IMR-90 (cell line): ENCODE measurements around the gene CPNE6. TPM values are rescaled to one million over a fixed set of nuclear protein-coding genes. Genes with fewer than 3 reads are reported as not detected.

Experiments
- ATAC-seq: fragments of 200-7000 bp; cut with Tn5 transposase; 2 replicates; pipeline ENCODE4 v1.9.1; 2020; ENCODE audit warnings: low read depth, mild to moderate bottlenecking, moderate library complexity
- BruUV-seq: library from RNA; stranded (reverse); fragments of 400-500 nt; replicated peaks from 2 replicates; lab custom pipeline; 2021; lab: Mats Ljungman, UMichigan
- CTCF ChIA-PET: fragments of 300-600 bp; formaldehyde crosslinking; extraction: SDS; loops from one replicate; lab custom pipeline; 2021; ENCODE audit warnings: antibody characterized with exemption; lab: Yijun Ruan, JAX
- POLR2A ChIA-PET: fragments of 300-600 bp; sonication (Branson Sonifier 250); formaldehyde crosslinking; loops from one replicate; lab custom pipeline; 2022; ENCODE audit warnings: antibody characterized with exemption; ENCODE audit not compliant: unreplicated experiment; lab: Charles Lee
- DNase-seq: peaks from one replicate; pipeline ENCODE4 v3.0.0; 2013
- H2AFZ ChIP-seq: replicated peaks from 2 replicates; pipeline ENCODE3; 2013; ENCODE audit warnings: low read length, mild to moderate bottlenecking; ENCODE audit not compliant: poor library complexity
- H2AK5ac ChIP-seq: 2 replicates; pipeline ENCODE4 v1.6.1; 2013; ENCODE audit warnings: low read depth, low read length, inconsistent platforms
- H2AK9ac ChIP-seq: replicated peaks from 2 replicates; pipeline ENCODE3; 2013; ENCODE audit warnings: mild to moderate bottlenecking, low read depth, low read length, moderate library complexity; ENCODE audit not compliant: poor library complexity
- H2BK120ac ChIP-seq: 2 replicates; pipeline ENCODE4 v1.6.1; 2013; ENCODE audit warnings: low read depth, low read length, inconsistent platforms
- H2BK15ac ChIP-seq: 3 replicates; pipeline ENCODE4 v1.6.1; 2013; ENCODE audit warnings: low read depth, low read length, inconsistent platforms
- H2BK20ac ChIP-seq: 2 replicates; pipeline ENCODE4 v1.6.1; 2013; ENCODE audit warnings: low read depth, mild to moderate bottlenecking, inconsistent platforms, low read length, moderate library complexity
- H2BK5ac ChIP-seq: 2 replicates; pipeline ENCODE4 v1.6.1; 2013; ENCODE audit warnings: mild to moderate bottlenecking, low read depth, low read length, inconsistent platforms; ENCODE audit not compliant: poor library complexity, severe bottlenecking
- H3K14ac ChIP-seq: replicated peaks from 2 replicates; pipeline ENCODE4 v1.6.1; 2013; ENCODE audit warnings: low read depth, low read length, inconsistent platforms
- H3K18ac ChIP-seq: 2 replicates; pipeline ENCODE4 v1.6.1; 2013; ENCODE audit warnings: low read depth, low read length, control low read depth
- H3K23ac ChIP-seq: 2 replicates; pipeline ENCODE4 v1.6.1; 2013; ENCODE audit warnings: low read depth, low read length, inconsistent platforms
- H3K27ac ChIP-seq: 2 replicates; pipeline ENCODE4 v1.5.1; 2013; ENCODE audit warnings: mild to moderate bottlenecking, control low read depth, low read length; ENCODE audit not compliant: insufficient read depth
- H3K27me3 ChIP-seq: 2 replicates; pipeline ENCODE4 v1.6.1; 2013; ENCODE audit warnings: low read length; ENCODE audit not compliant: control insufficient read depth, insufficient read depth
- H3K36me3 ChIP-seq: 2 replicates; pipeline ENCODE4 v1.6.1; 2013; ENCODE audit warnings: low read length, mixed read lengths; ENCODE audit not compliant: control insufficient read depth, insufficient read depth
- H3K4ac ChIP-seq: 2 replicates; pipeline ENCODE4 v1.6.1; 2013; ENCODE audit warnings: low read depth, low read length, inconsistent platforms
- H3K4me1 ChIP-seq: 2 replicates; pipeline ENCODE4 v1.6.1; 2013; ENCODE audit warnings: low read length, mixed read lengths; ENCODE audit not compliant: control insufficient read depth, insufficient read depth
- H3K4me2 ChIP-seq: 2 replicates; pipeline ENCODE4 v1.6.1; 2013; ENCODE audit warnings: low read depth, mild to moderate bottlenecking, control low read depth, low read length, moderate library complexity
- H3K4me3 ChIP-seq: 2 replicates; pipeline ENCODE4 v1.5.1; 2013; ENCODE audit warnings: low read depth, mild to moderate bottlenecking, control low read depth, low read length, moderate library complexity; ENCODE audit not compliant: insufficient read depth
- H3K56ac ChIP-seq: 2 replicates; pipeline ENCODE4 v1.6.1; 2013; ENCODE audit warnings: low read length, inconsistent platforms; ENCODE audit not compliant: insufficient read depth; ENCODE audit errors: extremely low read depth
- H3K79me1 ChIP-seq, 2 experiments: 2 replicates each; pipeline ENCODE4 v1.6.1; 2013; ENCODE audit warnings: low read length in 2 of 2, inconsistent platforms in 1 of 2, low read depth in 1 of 2
- H3K9ac ChIP-seq: 2 replicates; pipeline ENCODE4 v1.6.1; 2013; ENCODE audit warnings: low read depth, low read length, control low read depth
- H3K9me1 ChIP-seq: 2 replicates; pipeline ENCODE4 v1.6.1; 2013; ENCODE audit warnings: low read length, inconsistent platforms; ENCODE audit not compliant: insufficient read depth
- H3K9me3 ChIP-seq: 2 replicates; pipeline ENCODE4 v1.6.1; 2013; ENCODE audit warnings: low read length; ENCODE audit not compliant: control insufficient read depth, insufficient read depth
- H4K20me1 ChIP-seq: 2 replicates; pipeline ENCODE4 v1.6.1; 2013; ENCODE audit warnings: low read length, inconsistent platforms; ENCODE audit not compliant: insufficient read depth
- H4K5ac ChIP-seq: 2 replicates; pipeline ENCODE4 v1.6.1; 2013; ENCODE audit warnings: mild to moderate bottlenecking, low read depth, low read length, control low read depth
- H4K8ac ChIP-seq, 2 experiments: 2 replicates each; pipeline ENCODE4 v1.6.1; 2013; ENCODE audit warnings: low read depth in 2 of 2, low read length in 2 of 2, control low read depth in 1 of 2, inconsistent platforms in 1 of 2
- H4K91ac ChIP-seq: 2 replicates; pipeline ENCODE4 v1.6.1; 2013; ENCODE audit warnings: low read depth, low read length, inconsistent platforms; ENCODE audit not compliant: insufficient read depth
- BHLHE40 ChIP-seq: fragments of 150-350 bp; IDR thresholded peaks from 2 replicates; pipeline ENCODE4 v1.6.1; 2016; ENCODE audit warnings: mild to moderate bottlenecking, low read depth, low read length
- CEBPB ChIP-seq: IDR thresholded peaks from 2 replicates; pipeline ENCODE4 v1.6.1; 2012; ENCODE audit warnings: low read depth, low read length, improper control_type of control experiment
- CHD1 ChIP-seq: IDR thresholded peaks from 2 replicates; pipeline ENCODE4 v1.6.1; 2012; ENCODE audit warnings: low read depth, low read length, improper control_type of control experiment
- FOS ChIP-seq: fragments of 150-350 bp; IDR thresholded peaks from 2 replicates; pipeline ENCODE4 v1.6.1; 2016; ENCODE audit warnings: low read depth, low read length
- MAFK ChIP-seq: IDR thresholded peaks from 2 replicates; pipeline ENCODE4 v1.6.1; 2012; ENCODE audit warnings: low read depth, low read length, improper control_type of control experiment
- MAZ ChIP-seq: IDR thresholded peaks from 2 replicates; pipeline ENCODE4 v1.6.1; 2012; ENCODE audit warnings: low read depth, mild to moderate bottlenecking, low read length, improper control_type of control experiment, moderate library complexity, borderline replicate concordance
- MXI1 ChIP-seq: IDR thresholded peaks from 2 replicates; pipeline ENCODE4 v1.6.1; 2012; ENCODE audit warnings: low read depth, mild to moderate bottlenecking, low read length, moderate library complexity, borderline replicate concordance
- NFE2L2 ChIP-seq: fragments of 150-350 bp; IDR thresholded peaks from 2 replicates; pipeline ENCODE4 v1.6.1; 2016; ENCODE audit warnings: low read depth, mild to moderate bottlenecking, low read length
- POLR2A ChIP-seq: IDR thresholded peaks from 2 replicates; pipeline ENCODE4 v1.6.1; 2012; ENCODE audit warnings: mild to moderate bottlenecking, low read depth, low read length
- RAD21 ChIP-seq: IDR thresholded peaks from 2 replicates; pipeline ENCODE4 v1.6.1; 2012; ENCODE audit warnings: low read length, improper control_type of control experiment
- RCOR1 ChIP-seq: IDR thresholded peaks from 2 replicates; pipeline ENCODE4 v1.6.1; 2012; ENCODE audit warnings: mild to moderate bottlenecking, low read length, improper control_type of control experiment; ENCODE audit not compliant: insufficient replicate concordance
- WGBS, 2 experiments: methylation state at CpG; one replicate each; pipeline versions ENCODE4 v1.1.5 to v1.1.7; 2013; ENCODE audit warnings: missing lambda C conversion rate in 2 of 2; ENCODE audit not compliant: insufficient read length in 1 of 2; ENCODE audit errors: extremely low coverage in 2 of 2; 5-methylcytosine and 5-hydroxymethylcytosine counted together
- dilution Hi-C: fragments of 300-500 bp; cut with HindIII; formaldehyde crosslinking; loops from one replicate; pipeline ENCODE4 v1.14.3; 2018; ENCODE audit warnings: low sequenced_read_pairs; ENCODE audit not compliant: unreplicated experiment
- in situ Hi-C: fragments of 300-500 bp; cut with MboI; formaldehyde crosslinking; loops from 3 replicates; pipeline ENCODE4 v1.14.3; 2019; ENCODE audit warnings: low sequenced_read_pairs, inconsistent platforms, mixed read lengths
- intact Hi-C: fragments of 100-400 bp; cut with micrococcal nuclease; formaldehyde crosslinking; loops from 2 replicates; pipeline ENCODE4 v1.10.0; 2022
- polyA plus RNA-seq, 3 experiments: library from polyadenylated mRNA; depleted of rRNA; stranded (reverse); fragments of >200 nt; gene quantifications; 2 replicates each; pipeline ENCODE4 v1.2.3, GENCODE V29; 2012; ENCODE audit warnings: low replicate concordance in 1 of 3
- total RNA-seq: library from RNA; depleted of rRNA; stranded (reverse); fragments of >200 nt; gene quantifications from 2 replicates; pipeline ENCODE4 v1.2.3, GENCODE V29; 2012
- TF ChIP-seq, protein P1 (sequence below): conservative IDR thresholded peaks from 2 replicates; pipeline ENCODE4 v1.5.1; 2012; ENCODE audit warnings: mild to moderate bottlenecking, low read depth, low read length, improper control_type of control experiment
- TF ChIP-seq, protein P2 (sequence below): fragments of 150-350 bp; IDR thresholded peaks from 2 replicates; pipeline ENCODE4 v1.6.1; 2016; ENCODE audit warnings: low read depth, mild to moderate bottlenecking, low read length, moderate library complexity, borderline replicate concordance

The CPNE6 gene
- total and polyA plus RNA-seq, 2 of the 4 experiments (the other 2 are of a cell fraction): not detected

DNA sequence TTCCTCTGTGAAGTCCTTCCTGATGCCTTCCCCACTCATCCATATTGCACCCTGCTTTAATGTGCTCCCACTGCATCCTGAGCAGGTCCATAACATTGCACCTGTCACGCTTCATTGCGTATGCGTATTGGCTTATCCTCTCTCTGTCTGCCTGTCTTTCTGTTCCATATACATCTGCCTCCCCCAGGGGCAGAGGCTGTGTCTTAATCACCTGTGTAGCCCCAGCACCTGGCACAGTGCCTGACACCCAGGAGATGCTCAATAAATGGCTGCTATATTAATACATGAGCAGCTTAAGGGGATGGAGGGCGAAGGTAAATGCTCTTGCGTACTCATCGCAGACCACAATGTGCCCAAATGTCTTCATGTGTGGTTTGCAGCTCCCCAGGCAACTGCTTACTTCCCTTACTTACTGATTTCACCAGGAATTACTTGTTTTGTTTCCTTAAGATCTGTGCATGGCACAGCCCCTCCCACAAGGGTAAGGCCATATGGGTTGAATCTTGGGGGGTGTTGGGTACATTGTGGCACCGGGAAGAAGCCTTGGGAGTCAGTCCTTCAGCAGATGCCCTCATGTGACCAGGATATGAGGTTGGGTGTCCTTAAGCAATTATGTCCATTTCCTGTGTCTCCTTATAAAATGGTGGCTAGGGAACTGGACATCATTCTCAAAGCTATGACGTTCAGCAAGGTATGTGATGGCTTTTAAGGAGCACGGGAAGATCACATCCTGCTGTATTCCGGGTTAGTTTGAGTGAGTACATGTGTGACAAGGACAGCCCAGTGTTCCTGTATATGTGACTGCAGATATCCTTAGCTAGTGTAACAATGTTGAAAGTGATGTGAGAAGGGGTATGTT lies 848 bp upstream of the CPNE6 start (continued):
- TF ChIP-seq CEBPB: no peak

DNA sequence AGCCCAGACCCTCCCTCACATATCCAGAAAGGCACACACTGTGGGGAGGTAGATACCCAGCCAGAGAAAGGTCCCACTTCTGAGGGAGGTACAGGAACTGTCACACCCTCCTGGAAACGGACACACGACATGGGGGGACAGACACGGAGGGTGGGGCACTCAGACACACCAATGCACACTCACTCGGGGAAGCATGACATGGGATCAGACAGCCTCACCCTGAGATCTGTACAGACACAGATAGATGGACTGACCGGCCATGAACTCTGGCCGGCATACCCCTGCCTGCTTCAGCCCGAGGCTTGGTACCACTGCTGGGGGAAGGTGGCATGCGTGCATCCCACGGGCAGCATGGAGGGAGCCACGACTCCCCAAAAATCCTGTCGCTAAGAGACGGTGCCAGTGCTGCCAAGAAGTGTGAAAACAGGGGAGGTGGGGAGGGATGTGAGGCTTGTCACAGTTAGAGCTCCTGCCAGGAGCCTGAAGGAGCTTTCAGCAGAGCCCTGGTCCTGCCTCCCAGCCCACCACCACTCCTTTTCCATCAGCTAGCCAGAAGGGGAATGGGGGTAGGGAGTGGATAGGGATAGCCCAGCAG lies 571 bp downstream of the CPNE6 start:
- H4K8ac ChIP-seq: no peak overlapping the region
- POLR2A ChIA-PET: no interaction called here
- H2AK9ac ChIP-seq: no peak overlapping the region
- H3K4ac ChIP-seq: no peak overlapping the region
- H3K9ac ChIP-seq: no peak overlapping the region
- H2BK20ac ChIP-seq: no peak overlapping the region
- 26% methylated on average over 4 of the region's 12 CpGs; no CpG with 5 or more reads in 1 of the 2 experiments for WGBS, 2 experiments
- no peak overlapping the region for H4K91ac ChIP-seq
- no peak overlapping the region for H3K56ac ChIP-seq
- ATAC-seq: no peak
- DNase-seq: no peak
- intact Hi-C loops (no loop called here), in situ Hi-C loops (no loop called here), dilution Hi-C loops (no loop called here)
- no peaks in the 10 kb centered on the region for H3K36me3 ChIP-seq
- no peak overlapping the region for H3K18ac ChIP-seq
- H3K4me3 ChIP-seq: no peak overlapping the region
- no peak overlapping the region for H3K27ac ChIP-seq
- H2AK5ac ChIP-seq: no peak overlapping the region
- no peak overlapping the region for H3K4me2 ChIP-seq
- no peak overlapping the region for H2BK120ac ChIP-seq
- no peak overlapping the region for H2BK5ac ChIP-seq
- BruUV-seq: no TSS peak
- no peaks in the 10 kb centered on the region for H3K9me1 ChIP-seq
- H2BK15ac ChIP-seq: no peak overlapping the region
- CTCF ChIA-PET: no interaction called here
- H3K23ac ChIP-seq: no peak overlapping the region
- H3K79me1 ChIP-seq: no peaks in the 10 kb centered on the region
- H2AFZ ChIP-seq: no peak overlapping the region
- no peaks in the 10 kb centered on the region for H3K4me1 ChIP-seq
- H4K5ac ChIP-seq: no peak overlapping the region
- no peaks in the 10 kb centered on the region for H3K9me3 ChIP-seq
- H4K20me1 ChIP-seq: no peaks in the 10 kb centered on the region
- H3K14ac ChIP-seq: no peak overlapping the region
- H3K27me3 ChIP-seq: peaks cover 79% of the 10 kb centered on the region
- TF ChIP-seq MAFK (no peak), POLR2A (no peak), FOS (no peak), BHLHE40 (no peak), MAZ (no peak), CEBPB (no peak), NFE2L2 (no peak), MXI1 (no peak), CHD1 (no peak), RCOR1 (no peak), RAD21 (no peak)
- TF ChIP-seq, protein P1, sequence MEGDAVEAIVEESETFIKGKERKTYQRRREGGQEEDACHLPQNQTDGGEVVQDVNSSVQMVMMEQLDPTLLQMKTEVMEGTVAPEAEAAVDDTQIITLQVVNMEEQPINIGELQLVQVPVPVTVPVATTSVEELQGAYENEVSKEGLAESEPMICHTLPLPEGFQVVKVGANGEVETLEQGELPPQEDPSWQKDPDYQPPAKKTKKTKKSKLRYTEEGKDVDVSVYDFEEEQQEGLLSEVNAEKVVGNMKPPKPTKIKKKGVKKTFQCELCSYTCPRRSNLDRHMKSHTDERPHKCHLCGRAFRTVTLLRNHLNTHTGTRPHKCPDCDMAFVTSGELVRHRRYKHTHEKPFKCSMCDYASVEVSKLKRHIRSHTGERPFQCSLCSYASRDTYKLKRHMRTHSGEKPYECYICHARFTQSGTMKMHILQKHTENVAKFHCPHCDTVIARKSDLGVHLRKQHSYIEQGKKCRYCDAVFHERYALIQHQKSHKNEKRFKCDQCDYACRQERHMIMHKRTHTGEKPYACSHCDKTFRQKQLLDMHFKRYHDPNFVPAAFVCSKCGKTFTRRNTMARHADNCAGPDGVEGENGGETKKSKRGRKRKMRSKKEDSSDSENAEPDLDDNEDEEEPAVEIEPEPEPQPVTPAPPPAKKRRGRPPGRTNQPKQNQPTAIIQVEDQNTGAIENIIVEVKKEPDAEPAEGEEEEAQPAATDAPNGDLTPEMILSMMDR: no peak
- TF ChIP-seq, protein P2, sequence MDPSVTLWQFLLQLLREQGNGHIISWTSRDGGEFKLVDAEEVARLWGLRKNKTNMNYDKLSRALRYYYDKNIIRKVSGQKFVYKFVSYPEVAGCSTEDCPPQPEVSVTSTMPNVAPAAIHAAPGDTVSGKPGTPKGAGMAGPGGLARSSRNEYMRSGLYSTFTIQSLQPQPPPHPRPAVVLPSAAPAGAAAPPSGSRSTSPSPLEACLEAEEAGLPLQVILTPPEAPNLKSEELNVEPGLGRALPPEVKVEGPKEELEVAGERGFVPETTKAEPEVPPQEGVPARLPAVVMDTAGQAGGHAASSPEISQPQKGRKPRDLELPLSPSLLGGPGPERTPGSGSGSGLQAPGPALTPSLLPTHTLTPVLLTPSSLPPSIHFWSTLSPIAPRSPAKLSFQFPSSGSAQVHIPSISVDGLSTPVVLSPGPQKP: no peak
